GM12891 (cell line): Measurements from ENCODE around the gene CA10.

Source experiments
- DNase-seq: peaks from one replicate; pipeline ENCODE4 v3.0.0; 2011; ENCODE audit warnings: low spot score; ENCODE audit not compliant: insufficient read length
- FAIRE-seq: peaks from 2 replicates; lab custom pipeline; 2011; peaks lifted over from hg19 to GRCh38; lab: Jason Lieb, UNC
- PAX5 ChIP-seq: IDR thresholded peaks from 2 replicates; pipeline ENCODE4 v1.6.1; 2011; ENCODE audit warnings: low read length, moderate library complexity, mild to moderate bottlenecking; ENCODE audit not compliant: insufficient read depth, severe bottlenecking
- POLR2A ChIP-seq: IDR thresholded peaks from 2 replicates; pipeline ENCODE4 v1.6.1; 2011; ENCODE audit warnings: low read depth, low read length, control low read depth
- POLR2AphosphoS5 ChIP-seq: IDR thresholded peaks from 2 replicates; pipeline ENCODE4 v1.6.1; 2011; ENCODE audit warnings: low read depth, low read length, control low read depth
- POU2F2 ChIP-seq: IDR thresholded peaks from 2 replicates; pipeline ENCODE4 v1.6.1; 2011; ENCODE audit warnings: low read depth, mild to moderate bottlenecking, control low read depth, low read length, moderate library complexity
- SPI1 ChIP-seq: IDR thresholded peaks from 2 replicates; pipeline ENCODE4 v1.6.1; 2011; ENCODE audit warnings: low read depth, low read length, control low read depth
- TAF1 ChIP-seq: IDR thresholded peaks from 2 replicates; pipeline ENCODE4 v1.6.1; 2011; ENCODE audit warnings: low read depth, low read length, control low read depth

The CA10 gene

DNA sequence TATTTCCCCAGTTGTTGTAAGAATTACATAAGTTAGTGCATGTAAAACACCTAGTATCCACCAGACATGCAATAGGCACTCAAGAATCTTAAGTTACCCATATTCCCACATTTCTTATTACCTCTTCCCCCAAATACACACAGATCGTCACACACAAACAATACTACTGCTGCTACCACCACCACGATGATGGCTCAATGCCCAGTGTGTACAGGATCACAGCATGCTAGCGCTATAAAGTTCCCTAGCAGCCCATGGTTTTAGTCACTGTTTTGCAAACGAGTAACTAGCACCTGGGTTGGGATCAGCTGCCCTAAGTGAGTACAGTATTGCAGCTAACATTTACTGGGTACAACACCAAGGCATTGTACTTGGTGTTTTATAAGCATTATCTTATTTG lies 486.4 kb downstream of the CA10 start:
- TF ChIP-seq PAX5 (no peak), POLR2AphosphoS5 (no peak), POLR2A (no peak), TAF1 (no peak), SPI1 (no peak), POU2F2 (no peak)
- DNase-seq: no peak
- no peak for FAIRE-seq

DNA sequence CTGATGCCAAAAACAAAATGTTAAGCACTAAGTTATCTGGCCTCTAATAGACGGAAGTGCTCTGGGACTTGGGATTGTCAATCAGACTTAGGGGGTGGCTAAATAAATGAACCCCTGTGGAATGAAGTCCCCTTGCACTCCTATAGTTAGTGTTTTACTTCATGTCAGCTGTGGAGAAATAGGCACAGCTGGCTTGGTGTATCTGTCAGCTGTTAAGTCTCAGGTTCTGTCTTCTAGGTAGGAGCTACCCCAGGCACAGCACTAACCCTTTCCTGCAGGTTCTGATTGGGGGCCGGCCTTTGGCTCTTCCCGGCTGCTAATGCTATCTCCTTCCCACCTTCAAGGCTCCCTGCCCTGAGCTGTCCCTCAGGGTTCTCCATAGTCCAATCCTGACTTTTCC lies 487.6 kb downstream of the CA10 start:
- FAIRE-seq (no peak), DNase-seq (no peak)
- no peak for TF ChIP-seq POU2F2

DNA sequence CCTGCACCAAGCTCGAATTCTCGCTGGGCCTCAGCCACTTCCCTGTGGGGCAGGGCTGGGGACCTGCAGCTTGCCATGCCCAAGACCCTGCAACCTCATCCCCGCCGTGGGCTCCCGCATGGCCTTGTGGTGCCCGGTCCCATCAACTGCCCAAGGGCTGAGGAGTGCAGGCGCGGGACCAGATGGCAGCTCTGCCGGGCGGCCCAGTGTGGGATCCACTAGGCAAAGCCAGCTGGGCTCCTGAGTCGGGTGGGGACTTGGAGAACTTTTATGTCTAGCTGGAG lies 489.6 kb downstream of the CA10 start:
- TF ChIP-seq POLR2AphosphoS5: no peak
- TF ChIP-seq PAX5: no peak
- no peak for TF ChIP-seq POLR2A
- TF ChIP-seq SPI1: no peak
- no peak for TF ChIP-seq POU2F2
- TF ChIP-seq TAF1: no peak
- FAIRE-seq: no peak

DNA sequence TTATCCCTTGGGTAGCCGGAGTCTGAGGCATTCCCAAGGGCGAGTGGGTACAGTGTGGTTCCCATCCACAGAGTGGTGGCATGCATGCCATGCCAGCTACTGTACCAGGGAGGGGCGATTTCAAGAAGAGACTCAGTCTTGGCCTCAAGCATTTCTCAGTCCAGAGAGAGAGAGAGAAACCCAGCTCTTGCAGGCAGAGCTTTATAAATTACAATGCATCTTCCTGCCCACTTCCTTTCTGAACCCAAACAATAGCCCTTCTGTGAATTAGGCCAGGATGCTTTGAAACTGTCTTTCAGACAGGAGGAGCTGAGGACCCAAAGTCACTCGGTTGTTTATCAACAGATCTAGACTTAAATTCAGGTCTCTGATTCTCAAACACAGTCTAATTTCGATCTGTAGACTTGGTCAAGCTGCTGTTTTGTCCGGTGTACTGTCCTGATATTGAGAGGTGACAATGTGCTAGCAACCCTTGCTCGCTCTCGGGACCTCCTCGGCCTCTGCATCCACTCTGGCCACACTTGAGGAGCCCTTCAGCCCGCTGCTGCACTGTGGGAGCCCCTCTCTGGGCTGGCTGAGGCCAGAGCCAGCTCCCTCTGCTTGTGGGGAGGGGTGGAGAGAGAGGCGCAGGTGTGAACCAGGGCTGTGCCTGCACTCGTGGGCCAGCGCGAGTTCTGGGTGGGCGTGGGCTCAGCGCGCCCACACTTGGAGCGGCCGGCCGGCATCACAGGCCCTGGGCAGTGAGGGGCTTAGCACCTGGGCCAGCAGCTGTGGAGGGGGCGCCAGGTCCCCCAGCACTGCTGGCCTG lies 490.2 kb downstream of the CA10 start:
- FAIRE-seq (no peak), DNase-seq (no peak)
- TF ChIP-seq POU2F2: no peak
- no peak for TF ChIP-seq POLR2AphosphoS5
- TF ChIP-seq TAF1: no peak
- no peak for TF ChIP-seq POLR2A
- TF ChIP-seq PAX5: no peak
- TF ChIP-seq SPI1: no peak

More for the DNA sequence above, 489.6 kb downstream of the CA10 start:
- no peak for DNase-seq

DNA sequence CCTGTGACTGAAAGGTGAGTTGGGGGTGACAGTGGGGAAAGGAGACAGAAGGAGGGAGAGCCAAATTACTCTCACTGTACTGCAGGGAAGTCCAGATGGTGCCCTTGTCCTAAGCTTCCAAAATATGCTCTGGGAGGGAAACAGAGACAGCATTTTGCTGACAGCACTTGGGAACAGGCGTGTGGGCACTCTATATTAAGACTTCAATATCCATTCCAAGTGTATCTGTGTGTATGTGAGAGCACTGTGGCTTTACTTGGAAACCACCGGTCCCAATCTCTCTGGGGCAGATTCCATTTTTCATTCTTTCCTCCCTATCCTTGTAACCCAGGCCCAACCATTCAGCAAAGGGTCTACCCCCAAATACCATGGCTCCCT lies 490.8 kb downstream of the CA10 start:
- no peak for FAIRE-seq
- DNase-seq: no peak
- TF ChIP-seq POLR2A (no peak), POLR2AphosphoS5 (no peak), POU2F2 (no peak), PAX5 (no peak), SPI1 (no peak), TAF1 (no peak)

DNA sequence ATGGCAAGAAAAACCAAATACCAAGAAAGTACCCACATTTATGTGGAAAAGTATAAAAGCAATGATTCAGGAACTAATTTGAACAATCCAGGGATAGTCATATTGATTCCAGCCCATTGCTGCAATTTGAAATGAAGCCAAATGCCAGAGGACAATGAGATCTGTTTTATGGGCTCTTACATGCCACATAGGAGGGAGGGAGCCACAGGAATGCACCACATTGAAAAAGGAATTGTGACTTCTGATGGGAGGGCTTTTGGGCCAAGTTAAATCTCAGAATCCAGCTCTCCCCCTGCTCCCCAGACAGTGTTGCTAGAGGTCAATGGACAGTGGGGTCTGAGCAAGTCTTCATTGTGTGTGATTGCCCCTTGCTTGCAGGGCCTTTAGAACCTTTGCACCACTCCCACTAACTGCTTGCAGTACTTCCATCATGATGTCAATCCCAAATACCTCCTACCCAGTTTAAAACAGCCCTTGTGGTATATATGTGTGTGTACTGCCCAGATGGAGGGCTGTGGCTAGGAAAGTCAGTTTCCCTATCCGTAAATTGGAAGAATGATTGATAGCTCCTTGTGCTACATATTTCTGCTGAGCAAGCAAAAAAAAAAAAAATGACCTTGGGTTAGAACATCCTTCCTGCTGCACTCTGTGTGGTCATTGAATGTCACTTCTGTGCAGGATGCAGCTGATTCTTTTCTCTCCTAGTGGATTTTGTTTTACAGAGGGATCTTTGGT lies 491.4 kb downstream of the CA10 start:
- DNase-seq: no peak
- no peak for FAIRE-seq
- TF ChIP-seq SPI1 (no peak), POLR2A (no peak), TAF1 (no peak), POU2F2 (no peak)

DNA sequence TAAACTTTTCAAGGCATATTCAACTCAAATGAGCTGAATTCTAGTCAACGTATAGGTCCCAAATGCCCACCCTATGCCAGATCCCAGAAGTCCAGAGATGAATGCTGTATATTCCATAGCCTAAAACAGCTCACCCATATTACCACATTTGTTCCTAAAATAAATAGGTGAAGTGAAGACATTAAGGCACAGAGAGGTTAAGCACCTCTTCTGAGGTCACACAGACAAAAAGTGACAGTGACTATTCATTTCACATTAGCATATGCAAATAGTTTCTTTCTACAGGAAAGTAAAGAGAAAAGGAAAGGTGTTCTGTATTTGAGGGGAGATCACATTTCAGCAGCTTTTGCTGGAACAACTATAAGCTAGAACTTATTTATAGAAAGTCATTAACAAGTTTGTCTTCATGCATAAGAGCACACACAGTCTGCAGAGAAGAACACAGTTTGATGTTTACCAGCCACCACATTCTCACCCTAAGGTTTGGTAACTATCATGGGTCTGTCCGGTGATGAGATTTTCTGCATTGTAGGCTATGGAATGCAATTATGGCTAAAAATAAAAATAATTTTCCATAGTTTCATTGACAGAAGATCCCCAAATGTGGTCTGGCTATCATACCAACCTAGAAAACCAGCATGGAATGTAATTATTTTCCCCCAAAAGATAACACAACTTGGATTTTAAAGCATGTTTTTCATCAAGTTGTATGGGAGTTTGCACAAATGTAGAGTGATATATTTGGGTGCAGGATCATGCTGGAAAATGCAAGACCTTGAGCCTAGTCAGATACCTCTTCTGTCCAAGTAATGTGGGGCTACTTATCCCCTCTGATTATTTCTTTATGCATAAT lies 496.1 kb downstream of the CA10 start:
- no peak for FAIRE-seq
- no peak for DNase-seq
- TF ChIP-seq PAX5: no peak
- no peak for TF ChIP-seq POU2F2

DNA sequence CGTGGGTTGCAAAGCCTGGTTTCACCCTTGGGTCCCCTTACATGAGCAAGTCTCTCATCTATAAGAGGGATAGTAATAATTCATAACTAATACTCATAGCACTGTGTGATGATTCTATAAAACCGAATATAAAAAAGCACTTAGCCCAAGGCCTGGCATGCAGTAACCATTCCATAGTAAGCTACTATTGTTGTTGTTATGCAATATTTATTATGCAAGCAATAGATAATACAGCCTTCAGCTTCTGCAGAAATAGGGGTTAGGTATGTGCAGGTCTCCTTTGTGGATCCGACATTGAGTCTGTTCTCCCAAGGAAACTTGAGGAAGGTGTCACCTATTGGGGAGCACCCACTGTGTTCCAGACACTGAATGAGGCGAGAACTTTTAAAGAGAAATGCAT lies 497.1 kb downstream of the CA10 start:
- DNase-seq (no peak), FAIRE-seq (no peak)
- TF ChIP-seq POLR2AphosphoS5 (no peak), SPI1 (no peak), POU2F2 (no peak), POLR2A (no peak), PAX5 (no peak)

DNA sequence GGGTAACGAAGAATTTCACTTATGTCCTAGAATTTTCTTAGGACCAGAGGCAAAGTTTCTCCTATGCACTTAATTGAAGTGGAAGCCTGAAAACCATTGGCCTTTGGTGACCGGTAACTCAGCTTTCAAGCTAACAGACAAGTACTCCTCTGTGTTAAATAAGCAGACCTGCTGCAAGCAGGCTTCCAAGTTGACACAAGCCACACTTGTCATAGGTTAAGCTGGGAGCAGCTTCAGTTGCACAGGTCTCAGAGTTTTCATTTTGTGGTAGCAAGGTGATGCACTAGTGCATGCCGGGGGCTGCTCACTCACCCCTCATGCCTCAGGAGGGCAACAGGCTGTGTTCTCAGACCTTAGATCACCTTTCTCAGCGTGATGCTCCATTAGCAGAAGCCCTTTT lies 498.2 kb downstream of the CA10 start:
- TF ChIP-seq POLR2AphosphoS5 (no peak), TAF1 (no peak), POU2F2 (no peak), PAX5 (no peak), POLR2A (no peak), SPI1 (no peak)
- DNase-seq (no peak), FAIRE-seq (no peak)
